HG02759 (cell line): ENCODE results near the gene LMLN.
A peak's percentile ranks its signal among the peaks of the same experiment; 100 is the strongest.
"Not testable (repeated sequence)": the region's sequence is repeated elsewhere in the genome, so short reads cannot be mapped to it uniquely, and the experiment has no call there.

Experiments
- ATAC-seq: cut with Tn5 transposase; IDR thresholded peaks from one replicate; pipeline ENCODE4 v1.9.1; 2021; ENCODE audit warnings: mild to moderate bottlenecking, moderate library complexity; ENCODE audit not compliant: unreplicated experiment

The LMLN gene

DNA sequence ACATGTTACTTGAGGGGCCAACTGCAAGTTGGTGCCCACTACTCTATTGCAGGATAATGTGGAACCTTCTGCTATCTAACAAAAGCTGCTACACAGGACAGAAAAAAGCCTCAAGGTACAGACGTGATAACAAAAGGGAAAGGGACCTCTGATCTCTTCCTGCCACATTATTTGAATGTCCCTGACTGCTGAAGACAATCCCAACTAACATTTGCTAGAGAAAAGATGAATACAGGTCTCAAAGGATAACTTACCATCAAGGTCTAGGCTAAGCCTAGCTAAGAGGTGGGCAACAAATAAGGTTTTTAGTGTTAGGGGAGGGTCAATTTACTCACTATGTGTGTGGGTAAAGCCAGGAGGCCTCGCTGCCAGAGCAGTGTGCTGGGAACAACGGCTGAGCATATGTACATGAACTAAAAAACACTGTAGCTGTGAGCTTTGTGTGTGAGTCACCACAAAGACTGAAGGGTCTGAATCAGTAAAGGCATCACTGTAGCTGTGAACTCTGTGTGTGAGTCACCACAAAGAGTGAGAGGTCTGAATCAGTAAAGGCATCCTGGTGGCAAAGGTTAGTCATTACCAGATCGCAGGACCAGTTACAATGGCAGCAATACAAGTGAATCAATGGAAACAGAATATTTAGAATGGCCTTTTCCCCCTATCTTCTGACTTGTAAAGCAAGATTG, 111.7 kb downstream of the LMLN start:
- peak; percentile 99 for ATAC-seq

DNA sequence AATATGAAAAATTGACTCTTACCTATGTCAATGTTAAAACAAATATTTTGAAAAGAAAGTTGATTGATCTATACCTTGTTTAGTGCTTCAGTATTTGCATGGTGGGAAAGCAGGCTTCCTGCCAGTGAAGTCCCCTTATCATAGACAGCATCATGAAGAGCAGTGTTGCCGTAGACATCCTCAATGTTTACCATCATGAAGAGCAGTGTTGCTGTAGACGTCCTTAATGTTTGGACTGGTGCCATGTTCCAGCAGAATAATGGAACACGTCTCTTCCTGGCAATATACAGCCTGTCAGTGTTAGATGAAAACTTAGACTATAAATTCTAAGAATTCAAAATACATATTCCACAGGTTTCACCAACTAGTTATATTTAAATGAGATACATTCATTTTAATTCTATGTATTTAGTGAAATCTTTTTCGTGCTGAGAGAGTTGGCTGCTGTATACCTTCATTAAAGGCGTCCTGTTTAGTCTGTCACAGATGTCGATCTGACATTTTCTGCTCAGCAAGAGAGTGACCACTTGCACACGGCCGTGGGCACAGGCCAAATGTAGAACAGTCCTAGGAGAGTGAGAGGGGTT, 116.8 kb downstream of the LMLN start:
- no peak for ATAC-seq

DNA sequence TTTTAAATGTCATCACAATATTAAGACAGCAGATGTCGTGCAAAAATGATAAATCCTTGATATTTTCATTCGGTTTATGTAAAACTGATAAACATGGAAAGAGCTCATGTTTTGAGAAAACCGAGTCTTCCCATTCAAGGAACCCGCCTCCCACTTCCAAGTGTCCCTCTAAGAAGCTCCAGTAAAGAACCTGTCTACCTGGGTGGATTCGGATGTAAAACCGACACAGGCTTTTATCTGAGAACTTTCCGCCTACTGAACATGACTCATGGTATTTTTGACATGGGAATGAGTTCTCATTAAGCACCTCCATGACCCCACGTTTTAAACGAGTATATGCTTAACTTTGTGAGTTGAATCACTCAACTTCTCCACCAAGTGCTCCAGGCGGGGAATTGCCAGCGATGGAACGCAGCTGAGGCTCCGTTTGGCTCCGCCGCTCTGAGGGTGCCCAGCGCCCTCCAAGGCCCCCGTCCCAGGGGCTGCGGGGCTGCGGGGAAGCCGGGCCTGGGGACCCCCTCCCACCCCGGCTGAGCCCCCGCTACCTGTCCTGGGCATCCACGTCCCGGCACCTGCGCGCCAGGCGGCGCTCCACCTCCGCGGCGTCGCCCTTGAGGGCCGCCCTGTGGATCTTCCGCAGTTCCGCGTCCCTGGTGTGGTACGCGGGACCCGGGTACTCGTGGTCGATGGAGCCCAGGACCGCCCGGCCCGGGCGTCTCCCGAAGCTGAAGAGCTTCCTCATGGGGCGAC, 119.9 kb downstream of the LMLN start:
- peak; percentile 30 for ATAC-seq

- peak; percentile 96 for ATAC-seq
Observed at GRCh38 chr3:198080521-198081384, 120.7 kb downstream of the LMLN start.

DNA sequence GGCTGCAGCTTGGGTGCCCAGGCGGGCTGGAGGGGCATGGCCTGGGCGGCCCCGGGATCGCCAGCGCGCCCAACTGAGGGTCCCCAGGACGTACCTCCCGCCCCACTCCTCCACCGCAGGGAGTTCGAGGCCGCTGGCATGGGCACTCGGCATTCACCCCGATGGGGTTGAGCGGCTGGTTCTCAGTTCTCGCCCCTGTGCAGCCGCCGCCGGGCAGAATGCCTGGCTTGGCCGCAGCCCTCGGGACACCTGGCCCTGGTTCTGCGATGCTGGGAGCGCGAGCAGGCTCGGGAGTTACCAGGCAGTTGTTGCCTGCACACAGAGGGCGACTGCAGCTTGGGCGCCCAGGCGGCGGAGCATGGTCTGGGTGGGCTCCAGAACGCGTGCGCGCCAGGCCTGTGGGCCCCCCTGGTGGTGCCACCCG, 121.4 kb downstream of the LMLN start:
- ATAC-seq = no peak

DNA sequence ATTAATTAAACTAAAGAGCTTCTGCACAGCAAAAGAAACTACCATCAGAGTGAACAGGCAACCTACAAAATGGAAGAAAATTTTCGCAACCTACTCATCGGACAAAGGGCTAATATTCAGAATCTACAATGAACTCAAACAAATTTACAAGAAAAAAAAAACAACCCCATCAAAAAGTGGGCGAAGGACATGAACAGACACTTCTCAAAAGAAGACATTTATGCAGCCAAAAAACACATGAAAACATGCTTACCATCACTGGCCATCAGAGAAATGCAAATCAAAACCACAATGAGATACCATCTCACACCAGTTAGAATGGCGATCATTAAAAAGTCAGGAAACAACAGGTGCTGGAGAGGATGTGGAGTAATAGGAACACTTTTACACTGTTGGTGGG, 122.2 kb downstream of the LMLN start:
- not testable (repeated sequence) for ATAC-seq

DNA sequence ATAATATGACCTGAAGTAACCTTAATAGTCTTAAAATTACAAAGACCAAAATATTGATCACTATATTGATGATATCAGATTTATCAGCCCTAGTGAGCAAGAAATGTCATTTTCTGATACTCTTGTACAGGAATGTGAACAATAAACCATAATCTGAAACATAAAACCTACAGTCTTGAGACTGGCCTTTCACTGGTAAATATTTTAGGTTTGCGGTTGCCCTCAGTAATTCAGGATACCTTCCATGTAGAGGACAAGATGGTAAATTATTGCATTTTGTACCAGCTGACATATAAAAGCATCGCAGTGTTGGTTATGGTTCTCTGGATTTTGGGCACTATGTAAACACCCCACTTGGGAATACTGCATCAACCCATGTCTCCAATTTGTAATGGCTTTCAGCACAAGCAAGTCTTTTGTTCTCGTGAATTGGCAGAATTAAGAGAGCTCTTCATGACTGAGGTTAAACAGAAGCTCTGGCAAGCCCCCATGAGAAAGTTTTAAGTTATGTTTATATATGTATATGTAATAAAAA, 128.5 kb downstream of the LMLN start:
- no peak for ATAC-seq

- no peak for ATAC-seq
Observed at GRCh38 chr3:198090795-198091332, 130.8 kb downstream of the LMLN start.

DNA sequence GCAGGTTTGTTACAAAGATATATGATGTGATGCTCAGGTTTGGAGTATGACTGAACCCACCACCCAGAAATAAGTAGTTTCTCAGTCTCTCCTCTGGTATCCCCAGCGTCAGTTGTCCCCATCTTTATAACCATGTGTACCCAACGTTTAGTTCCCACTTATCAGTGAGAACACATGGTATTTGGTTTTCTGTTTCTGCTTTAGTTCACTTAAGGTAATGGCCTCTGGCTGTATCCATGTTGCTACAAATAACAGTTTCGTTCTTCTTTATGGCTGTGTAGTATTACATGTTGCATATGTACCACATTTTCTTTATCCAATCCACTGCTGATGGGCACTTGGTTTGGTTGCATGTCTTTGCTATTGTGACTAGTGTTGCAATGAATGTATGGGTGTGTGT, 132.3 kb downstream of the LMLN start:
- ATAC-seq = no peak

GRCh38 chr3:198093112-198093679, 133.2 kb downstream of the LMLN start:
- ATAC-seq = no peak
